Measurements from ENCODE around the gene S100Z.
"Not testable (repeated sequence)": the region's sequence is repeated elsewhere in the genome, so short reads cannot be mapped to it uniquely, and the experiment has no call there.

Gene S100Z

DNA sequence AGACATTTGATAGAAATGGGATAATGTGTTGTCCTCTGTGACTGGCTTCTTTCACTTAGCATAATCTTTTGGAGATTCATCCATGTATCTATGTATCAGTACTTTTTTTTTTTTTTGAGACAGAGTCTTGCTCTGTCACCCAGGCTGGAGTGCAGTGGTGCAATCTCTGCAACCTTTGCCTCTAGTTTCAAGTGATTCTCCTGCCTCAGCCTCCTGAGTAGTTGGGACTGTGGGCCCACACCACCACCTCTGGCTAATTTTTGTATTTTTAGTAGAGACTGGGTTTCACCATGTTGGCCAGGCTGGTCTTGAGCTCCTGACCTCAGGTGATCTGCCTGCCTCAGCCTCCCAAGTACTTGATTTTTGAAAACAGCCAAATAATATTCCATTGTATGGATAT lies 23.4 kb upstream of the S100Z start:
- not testable (repeated sequence) for DNase-seq

DNA sequence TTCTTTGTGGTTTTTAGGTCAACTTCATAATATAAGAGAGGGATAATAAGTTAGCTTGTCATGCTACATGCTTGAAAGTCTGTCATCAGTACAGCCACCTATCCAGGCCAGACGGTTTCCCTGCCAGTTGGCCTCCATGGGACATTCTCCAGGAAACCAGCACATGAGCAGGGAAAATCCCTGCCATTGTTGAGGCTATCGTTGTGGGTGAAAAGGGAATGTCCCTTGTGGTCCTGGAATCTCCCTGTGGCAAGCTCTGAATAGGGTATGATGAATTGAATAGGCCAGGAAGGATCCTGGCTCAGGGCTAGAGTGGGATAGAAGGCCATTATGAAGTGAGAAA lies 18.7 kb upstream of the S100Z start:
- DNase-seq, result no peak

DNA sequence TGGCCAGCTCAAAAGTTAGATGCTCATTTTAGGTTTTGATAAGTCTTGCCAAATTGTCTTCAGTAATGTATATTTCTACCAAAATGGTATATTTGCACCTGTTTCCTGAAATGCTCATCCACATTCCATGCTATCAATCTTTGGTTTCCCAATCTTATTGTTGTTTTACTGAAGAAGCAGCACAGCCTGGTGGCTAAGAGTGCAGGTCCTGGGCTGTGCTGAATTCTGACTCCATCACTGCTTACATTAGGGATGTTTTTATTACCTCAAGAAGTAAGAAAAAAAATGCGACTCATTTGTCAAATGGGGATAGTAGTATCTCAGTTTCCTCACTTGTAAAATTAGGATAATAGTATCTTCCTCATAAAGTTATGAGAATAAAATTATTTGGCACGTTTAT lies 13.6 kb upstream of the S100Z start:
- DNase-seq, result no peak

DNA sequence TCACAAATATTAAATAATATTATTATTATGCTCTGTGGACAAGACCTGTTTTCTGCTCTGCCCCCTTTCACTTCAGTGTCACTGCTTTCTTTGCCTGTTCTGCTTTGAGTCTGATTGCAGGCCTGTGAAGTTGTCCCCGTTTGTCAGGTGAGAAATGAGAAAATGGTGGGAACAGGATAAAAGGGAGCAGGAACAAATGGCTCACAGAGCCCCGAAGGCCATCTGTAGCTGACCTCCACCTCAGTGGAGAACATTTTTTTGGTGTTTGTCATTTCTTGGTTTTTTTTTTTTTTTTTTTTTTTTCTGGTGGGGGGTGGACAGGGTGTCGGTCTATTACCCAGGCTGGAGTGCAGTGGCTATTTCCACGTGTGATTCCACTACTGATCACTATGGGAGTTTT lies 13.2 kb upstream of the S100Z start:
- no peak for DNase-seq

DNA sequence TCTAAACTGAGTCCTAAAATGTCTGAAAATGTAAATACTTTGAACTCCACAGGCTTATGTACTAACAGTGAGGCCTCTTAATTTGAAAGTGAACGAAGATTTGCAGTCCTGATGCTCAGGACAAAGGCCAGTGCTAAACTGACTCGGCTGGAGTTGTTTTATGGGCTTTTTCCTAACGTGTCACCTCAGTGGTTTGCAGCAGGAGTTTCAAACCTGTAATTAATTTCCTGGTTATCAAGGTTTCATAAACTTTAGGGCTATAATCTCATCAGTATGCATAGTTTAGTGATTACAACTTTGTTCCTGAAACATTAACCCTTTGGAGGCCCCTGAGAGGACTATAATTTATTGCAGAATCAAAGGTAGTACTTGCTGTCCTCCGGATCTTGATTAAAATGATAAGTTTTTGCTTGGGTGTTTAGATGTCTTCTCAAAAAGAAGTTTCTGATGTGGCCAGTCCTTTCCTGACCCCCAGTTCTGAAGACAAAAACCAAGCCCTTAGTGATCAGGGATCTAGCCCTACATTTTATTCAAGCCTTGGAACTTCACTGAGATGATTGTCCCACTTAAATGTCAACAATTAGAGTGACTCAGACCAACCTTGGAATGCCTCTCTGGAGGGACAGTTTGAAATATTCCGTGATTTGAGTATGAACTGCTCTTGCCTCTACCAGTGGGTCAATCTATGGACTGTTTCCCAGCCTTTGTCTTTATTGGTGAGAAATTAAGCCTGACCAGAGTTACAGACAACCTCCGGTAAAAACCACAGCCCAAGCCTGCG lies 11.1 kb upstream of the S100Z start:
- DNase-seq, result no peak

DNA sequence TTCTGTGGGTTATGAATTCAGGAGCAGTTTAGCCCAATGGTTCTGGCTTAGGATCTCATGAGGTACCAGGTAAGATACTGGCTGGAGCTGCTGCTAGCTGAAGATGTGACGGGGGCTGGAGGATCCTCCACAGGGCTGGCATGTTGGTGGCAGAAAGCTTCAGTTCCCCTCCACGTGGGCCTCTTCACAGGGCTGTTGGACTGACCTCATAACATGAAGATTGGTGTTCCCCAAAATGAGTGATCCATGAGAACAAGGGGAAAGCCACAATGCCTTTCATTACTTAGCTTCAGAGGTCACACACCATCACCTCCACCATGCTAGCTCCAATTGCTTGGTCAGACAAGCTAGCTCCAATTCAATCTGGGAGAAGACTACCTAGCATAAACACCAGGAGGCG lies 8.5 kb upstream of the S100Z start:
- peak in 3 of 4 experiments; percentile 29 to 50 (median 47) for DNase-seq

DNA sequence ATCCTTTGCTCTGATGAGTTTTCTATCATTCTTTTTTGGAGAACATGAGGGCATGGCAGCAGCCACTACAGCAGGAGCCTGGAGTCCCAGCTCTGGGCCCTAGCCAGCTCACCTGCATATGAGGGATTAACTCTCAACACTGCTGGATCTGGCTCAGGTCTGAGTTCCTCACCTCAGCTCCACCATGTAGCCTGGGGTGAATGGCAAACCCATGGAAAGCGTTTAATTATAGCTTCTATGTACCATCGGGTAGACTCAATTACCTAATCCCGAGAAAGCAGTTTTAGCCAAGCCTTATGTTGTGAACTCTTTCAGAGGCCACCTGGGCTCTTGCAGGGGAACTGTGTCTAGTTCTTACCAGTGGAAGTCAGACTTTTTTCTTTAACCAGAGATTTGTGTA lies 3.9 kb upstream of the S100Z start:
- DNase-seq, result no peak

DNA sequence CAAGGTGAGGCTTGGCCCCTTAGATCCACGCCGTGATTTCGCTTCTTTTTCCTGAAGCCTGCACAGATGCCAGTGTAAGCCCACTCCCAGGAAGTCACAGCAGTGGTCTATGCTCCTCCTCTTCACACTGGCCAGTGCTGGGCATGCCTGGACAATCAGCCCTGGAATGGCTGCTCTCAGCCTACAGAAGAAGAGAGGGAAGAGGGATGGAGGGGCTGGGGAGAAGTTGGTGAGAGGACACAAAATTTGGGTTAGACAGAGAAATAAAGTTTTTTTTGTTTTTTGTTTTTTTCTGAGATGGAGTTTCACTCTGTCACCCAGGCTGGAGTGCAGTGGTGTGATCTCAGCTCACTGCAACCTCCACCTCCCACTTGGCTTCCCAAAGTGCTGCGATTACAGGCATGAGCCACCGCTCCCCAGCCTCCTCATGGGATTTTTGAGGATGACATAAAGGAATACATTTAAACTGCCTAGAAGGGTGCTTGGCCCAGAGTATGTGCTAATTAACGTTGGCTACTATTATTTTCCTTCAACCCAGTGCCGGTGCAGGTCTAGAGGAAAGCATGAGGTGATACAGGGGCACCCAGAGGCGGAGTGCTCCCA lies 830 bp downstream of the S100Z start:
- peak; percentile 47 to 76 (median 66) for DNase-seq

DNA sequence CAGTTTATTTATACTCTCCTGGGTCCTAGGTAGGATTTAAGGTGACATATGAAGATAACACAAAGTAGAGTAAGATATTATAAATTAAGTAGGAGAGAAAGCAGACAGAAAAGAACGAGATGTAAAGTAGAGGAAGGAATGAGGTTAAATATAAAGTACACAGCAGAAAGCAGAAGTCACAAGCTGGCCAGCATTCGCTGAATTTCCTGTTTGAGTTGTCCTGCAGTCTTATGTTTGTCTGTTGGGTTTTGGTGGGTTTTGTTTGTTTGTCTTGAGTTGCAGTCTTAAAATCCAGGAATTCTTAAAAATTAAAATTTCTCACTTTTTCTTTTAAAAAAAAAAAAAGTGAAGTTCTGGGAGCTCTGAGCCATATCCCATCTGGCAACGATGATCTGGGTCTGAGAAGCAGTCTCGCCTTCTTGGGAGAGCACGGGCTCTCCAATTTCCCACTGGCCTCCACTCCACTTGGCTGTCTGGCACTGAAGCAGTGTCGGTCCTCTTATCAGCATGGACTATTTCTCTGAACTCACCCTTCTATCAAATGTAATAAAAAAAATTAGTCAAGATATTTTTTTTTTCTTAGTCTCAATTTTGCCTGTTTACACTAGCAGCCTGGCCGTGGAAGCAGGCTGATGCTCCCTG lies 2.0 kb downstream of the S100Z start:
- DNase-seq, result peak; percentile 47 to 68 (median 52)

DNA sequence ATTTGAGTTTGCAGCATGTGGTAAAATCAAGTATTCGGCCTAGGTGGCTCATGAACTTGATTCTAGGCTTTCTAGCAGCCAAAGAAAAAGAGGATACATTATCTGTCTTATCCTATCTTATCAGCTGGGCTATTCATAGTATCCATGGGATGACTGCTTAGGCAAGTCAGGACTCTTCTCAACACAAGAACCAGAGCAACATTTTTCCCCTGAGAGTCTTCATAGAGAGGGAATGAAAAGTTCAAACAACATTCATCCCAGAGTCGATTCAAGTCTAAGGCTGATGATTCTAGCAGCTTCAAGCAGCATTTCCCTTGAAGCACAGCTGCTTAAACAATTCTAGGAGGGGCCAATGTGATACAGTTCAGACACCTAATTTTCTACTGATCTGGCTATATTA lies 3.0 kb downstream of the S100Z start:
- no peak for DNase-seq

DNA sequence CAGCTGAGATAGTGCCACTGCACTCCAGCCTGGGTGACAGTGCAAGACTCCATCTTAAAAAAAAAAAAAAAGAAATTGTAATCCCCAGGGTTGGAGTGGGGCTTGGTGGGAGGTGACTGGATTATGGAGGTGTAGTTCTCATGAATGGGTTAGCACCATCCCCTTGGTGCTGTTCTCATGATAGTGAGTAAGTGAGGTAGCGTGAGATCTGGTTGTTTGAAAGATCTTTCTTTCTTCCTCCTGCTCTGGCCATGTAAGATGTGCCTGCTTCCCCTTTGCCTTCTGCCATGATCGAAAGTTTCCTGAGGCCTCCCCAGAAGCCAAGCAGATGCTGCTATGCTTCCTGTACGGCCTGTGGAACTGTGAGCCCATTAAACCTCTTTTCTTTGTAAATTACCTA lies 3.9 kb downstream of the S100Z start:
- peak in 3 of 4 experiments; percentile 44 to 65 (median 52) for DNase-seq

DNA sequence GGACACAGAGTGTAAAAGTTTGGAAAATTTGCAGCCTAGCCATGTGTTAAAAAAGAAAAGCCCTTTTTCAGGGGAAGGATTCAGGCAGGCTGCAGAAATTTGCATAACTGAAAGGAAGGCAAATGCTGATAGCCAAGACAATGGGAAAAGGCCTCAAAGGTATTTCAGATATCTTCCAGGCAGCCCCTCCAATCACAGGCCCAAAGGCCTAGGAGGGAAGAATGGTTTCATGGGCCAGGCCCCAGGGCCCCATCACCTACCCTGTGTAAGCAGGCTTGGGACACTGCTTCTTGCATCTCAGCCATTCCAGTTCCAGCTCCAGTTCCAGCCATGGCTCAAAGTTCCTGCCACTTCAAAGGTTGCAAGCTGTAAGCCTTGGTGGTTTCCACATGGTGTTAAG lies 4.8 kb downstream of the S100Z start:
- DNase-seq, result no peak

DNA sequence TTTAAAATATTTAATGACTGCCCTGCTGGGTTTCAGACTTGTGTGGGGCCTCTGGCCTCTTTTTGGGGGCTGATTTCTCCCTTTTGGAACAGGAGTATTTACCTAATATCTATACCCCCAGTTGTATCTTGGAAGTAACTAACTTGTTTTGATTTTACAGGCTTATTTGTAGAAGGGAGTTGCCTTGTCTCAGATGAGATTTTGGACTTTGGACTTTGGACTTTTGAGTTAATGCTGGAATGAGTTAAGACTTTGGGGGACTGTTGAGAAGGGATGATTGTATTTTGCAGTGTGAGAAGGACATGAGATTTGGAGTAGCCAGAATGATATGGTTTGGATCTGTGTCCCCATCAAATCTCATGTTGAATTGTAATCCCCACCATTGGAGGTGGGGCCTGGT lies 5.7 kb downstream of the S100Z start:
- not testable (repeated sequence) for DNase-seq

DNA sequence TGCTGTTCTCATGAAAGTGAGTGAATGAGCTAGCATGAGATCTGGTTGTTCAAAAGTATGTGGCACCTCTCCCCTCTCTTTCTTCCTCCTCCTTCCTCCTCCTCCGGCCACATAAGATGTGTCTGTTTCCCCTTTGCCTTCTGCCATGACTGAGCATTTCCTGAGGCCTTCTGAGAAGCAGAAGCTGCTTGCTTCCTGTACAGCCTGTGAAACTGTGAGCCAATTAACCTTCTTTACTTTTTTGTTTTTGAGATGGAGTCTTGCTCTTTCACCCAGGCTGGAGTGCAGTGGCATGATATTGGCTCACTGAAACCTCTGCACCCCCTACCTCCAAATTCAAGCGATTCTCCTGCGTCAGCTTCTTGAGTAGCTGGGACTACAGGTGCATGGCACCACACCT lies 6.1 kb downstream of the S100Z start:
- DNase-seq, result peak; percentile 69 to 89 (median 84)

DNA sequence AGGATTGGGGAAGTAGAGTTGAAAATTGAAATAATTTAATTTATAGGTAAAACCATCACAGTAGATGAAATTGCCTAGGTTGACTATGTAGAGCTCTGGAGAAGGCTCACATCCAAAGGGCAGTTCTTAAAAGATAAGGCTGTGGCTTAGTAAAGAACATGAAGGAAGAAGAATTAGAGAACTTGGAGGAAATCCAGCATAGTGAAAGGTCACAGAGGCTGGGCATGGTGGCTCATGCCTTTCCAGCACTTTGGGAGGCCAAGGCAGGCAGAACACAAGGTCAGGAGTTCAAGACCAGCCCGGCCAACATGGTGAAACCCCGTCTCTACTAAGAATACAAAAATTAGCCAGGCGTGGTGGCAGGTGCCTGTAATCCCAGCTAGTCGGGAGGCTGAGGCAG lies 7.0 kb downstream of the S100Z start:
- DNase-seq, result peak in 3 of 4 experiments; percentile 52 to 71 (median 58)

DNA sequence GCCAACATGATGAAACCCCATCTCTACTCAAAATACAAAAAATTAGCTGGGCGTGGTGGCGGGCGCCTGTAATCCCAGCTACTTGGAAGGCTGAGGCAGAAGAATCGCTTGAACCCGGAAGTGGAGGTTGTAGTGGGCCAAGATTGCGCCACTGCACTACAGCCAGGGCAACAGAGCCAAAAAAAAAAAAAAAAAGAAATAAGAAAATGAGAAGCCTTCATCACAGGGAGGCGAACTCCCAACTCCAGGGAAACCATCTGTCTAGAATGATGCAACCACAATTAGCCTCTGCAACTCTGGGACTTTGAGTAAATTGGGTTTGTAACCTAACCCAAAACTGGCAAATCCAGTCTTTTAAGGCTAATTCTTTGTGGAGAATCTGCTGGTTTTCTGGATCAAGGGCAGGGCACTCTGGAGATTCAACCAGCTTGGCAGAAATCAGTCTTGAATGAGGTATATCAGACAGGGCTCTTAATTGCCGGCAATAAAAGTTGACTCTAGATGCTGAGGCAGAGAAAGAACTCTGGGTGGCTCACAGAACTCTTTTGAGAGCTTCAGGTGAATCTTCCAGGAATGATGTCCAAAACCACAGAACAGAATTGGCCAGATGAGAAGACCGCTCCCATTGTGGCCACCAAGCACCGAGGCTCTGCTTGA lies 9.9 kb downstream of the S100Z start:
- peak; percentile 40 to 68 (median 62) for DNase-seq

DNA sequence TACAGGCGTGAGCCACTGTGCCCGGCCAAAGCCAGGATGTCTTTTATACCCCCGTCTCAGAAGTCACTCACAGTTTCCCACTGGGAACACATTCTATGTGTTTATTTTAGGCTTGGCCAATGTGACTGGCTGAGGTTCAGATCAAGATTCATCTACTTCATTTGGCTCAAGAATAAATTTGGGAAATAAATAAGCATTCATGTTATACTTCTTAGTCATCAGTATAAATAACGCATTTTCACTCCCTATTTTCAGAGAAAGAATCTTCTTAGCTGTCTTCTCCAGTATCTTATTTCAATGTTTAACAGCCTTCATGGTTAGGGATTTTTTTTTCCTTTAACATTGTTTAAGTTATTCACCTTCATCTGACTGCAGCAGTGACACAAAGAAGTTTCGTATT lies 11.8 kb downstream of the S100Z start:
- no peak for DNase-seq

DNA sequence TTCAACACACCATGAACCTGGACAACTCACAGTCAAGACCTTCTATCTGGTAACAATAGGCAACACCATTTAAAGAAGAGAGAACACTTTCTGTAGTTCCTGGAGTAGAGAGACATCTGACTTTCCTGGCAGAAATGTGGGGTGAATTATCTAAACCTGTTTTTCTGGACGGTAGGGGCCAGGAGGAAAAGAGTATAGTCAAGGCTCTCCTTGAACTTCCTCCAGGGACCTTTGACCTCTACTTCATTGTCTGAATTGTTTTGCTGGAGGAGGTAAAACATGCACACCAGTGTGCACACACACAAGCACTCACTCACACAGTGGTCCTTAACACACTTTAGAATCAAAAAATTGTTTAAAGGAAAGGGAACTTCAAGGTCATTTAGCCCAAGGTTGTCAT lies 13.2 kb downstream of the S100Z start:
- DNase-seq, result no peak

DNA sequence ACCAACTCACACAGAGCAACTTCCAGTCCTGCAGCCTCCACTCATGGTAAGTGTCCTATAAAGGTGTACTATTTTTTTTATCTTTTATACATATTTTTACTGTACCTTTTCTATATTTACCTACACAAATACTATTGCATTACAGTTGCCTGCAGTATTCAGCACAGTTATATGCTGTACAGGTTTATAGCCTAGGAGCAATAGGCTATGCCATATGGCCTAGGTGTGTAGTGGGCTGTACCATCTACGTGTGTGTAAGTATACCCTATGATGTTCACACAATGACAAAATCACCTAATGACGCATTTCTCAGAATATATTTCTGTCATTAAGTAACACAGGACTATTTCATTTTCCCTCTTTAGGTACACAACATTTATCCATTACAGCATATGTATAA lies 16.7 kb downstream of the S100Z start:
- DNase-seq, result no peak

DNA sequence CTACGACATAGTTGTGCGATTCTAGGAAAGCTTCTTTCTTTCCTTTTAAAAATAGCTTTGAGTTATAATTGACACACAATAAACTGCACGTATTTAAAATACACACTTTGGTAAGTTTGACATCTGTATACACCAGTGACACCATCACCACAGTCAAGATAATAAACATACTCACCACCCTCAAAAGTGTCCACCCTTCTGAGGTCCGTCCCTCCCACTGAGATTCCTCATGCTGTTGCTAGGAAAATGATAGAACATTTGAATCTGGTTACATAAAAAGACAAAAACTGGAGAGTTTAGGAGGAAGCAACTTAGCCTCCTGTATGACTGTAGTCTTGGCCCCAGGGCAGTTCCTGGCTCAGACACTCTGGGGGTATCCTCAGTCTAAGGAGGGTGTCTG lies 17.2 kb downstream of the S100Z start:
- DNase-seq, result no peak

DNA sequence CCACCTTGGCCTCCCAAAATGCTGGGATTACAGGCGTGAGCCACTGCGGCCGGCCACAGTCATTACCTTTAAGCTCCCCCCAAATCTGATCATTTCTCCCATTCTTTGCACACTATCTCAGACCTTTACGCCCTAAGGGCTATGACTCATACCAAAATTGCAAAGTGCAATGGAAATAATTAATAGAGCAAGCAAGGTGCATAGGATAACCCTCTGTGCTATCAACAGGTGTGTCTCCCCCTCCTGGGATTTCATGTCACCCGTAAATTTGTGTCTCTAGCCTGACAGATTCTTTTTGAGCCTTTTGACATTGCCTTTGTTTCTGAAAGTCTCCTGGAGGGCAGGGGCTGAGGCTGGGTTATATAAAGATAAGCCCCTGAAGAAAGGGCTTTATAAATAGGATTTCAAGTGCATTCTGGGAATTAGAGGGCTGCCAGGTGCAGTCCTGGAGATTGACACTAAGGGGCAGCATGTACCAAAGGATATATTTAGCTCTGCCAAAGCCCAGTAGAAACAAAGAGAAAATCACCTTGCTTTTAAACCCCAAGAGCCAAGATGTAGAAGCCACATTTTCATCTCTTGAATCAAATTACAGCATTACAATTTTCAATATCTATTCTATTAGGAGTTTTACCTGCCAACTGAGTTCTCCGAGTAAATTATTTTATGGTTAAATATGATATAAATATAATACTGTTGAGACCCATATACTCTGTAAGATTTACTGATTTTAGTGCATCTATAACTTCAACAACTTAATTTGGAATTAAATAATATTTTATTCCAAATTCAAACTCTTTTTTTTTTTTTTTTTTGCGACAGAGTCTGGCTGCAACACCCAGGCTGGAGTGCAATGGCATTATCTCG lies 18.2 kb downstream of the S100Z start:
- peak; percentile 80 to 86 (median 84) for DNase-seq

DNA sequence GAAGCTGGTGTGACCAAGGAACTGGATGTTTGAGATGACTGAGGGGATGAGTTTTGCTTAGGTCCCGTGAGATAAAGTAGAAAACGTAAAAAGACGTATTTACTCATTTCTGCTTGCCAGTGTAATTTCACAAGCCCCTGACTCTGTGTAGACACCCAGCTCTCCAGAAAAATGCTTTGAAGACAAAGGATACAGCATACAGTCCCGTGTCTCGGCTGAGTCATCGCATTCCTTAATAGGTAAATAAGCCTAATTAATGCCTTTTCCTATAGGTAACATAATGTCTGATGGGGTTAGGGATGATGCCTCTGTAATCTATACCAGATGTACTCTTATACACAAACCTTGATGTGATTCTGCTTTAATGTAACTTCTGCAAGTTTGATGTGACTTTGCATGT lies 20.2 kb downstream of the S100Z start:
- no peak for DNase-seq

Measured in suppressor macrophage (primary cell).